Common myeloid progenitor, CD34-positive (primary cell): ENCODE data around the gene CFLAR.

ENCODE experiments used
- CTCF ChIA-PET: fragments of 350-600 bp; sonication (Branson Sonifier 250); formaldehyde crosslinking; loops from one replicate; lab custom pipeline; 2021; ENCODE audit warnings: antibody characterized with exemption; lab: Charles Lee
- POLR2A ChIA-PET: fragments of 350-600 bp; sonication (Branson Sonifier 250); formaldehyde crosslinking; loops from one replicate; lab custom pipeline; 2021; ENCODE audit warnings: antibody characterized with exemption; lab: Charles Lee
- DNase-seq, 3 donors: peaks; one replicate each; pipeline versions ENCODE4 v3.0.0 to v3.0.0-alpha.2; 2013
- H3K27ac ChIP-seq, 2 experiments: 1 replicate in 1 of 2; 2 replicates in 1 of 2; pipeline ENCODE4 v1.7.0; 2013; ENCODE audit warnings: inconsistent platforms in 2 of 2, low read length in 2 of 2, mild to moderate bottlenecking in 2 of 2, low read depth in 1 of 2, moderate library complexity in 1 of 2; ENCODE audit not compliant: severe bottlenecking in 2 of 2, insufficient read depth in 1 of 2, poor library complexity in 1 of 2
- H3K27me3 ChIP-seq, 5 experiments: replicated peaks in 2 of 5; 1 replicate in 3 of 5; 2 replicates in 2 of 5; pipeline versions ENCODE4 v1.6.1 to v1.7.0; 2013; ENCODE audit warnings: low read length in 4 of 5, mild to moderate bottlenecking in 2 of 5, moderate library complexity in 2 of 5, inconsistent platforms in 1 of 5; ENCODE audit not compliant: insufficient read depth in 5 of 5, control insufficient read depth in 4 of 5
- H3K36me3 ChIP-seq, 4 experiments: 1 replicate in 2 of 4; 2 replicates in 2 of 4; pipeline versions ENCODE4 v1.6.1 to v1.7.0; 2013; ENCODE audit warnings: low read length in 3 of 4, control low read depth in 1 of 4, mild to moderate bottlenecking in 1 of 4; ENCODE audit not compliant: control insufficient read depth in 4 of 4, insufficient read depth in 4 of 4
- H3K4me1 ChIP-seq, 4 experiments: 1 replicate in 3 of 4; 2 replicates in 1 of 4; pipeline versions ENCODE4 v1.6.1 to v1.7.1; 2013; ENCODE audit warnings: low read length in 3 of 4, mild to moderate bottlenecking in 3 of 4, control low read depth in 1 of 4, inconsistent platforms in 1 of 4, moderate library complexity in 1 of 4; ENCODE audit not compliant: control insufficient read depth in 4 of 4, insufficient read depth in 4 of 4; ENCODE audit errors: control extremely low read depth in 1 of 4
- H3K4me3 ChIP-seq, 7 experiments: 1 replicate in 4 of 7; 2 replicates in 3 of 7; pipeline versions ENCODE4 v1.5.1 to v1.7.0; 2013; ENCODE audit warnings: mild to moderate bottlenecking in 7 of 7, low read length in 6 of 7, moderate library complexity in 6 of 7, inconsistent platforms in 2 of 7, low read depth in 2 of 7, control low read depth in 1 of 7; ENCODE audit not compliant: insufficient read depth in 4 of 7, control insufficient read depth in 1 of 7; ENCODE audit errors: extremely low read depth in 1 of 7
- H3K9me3 ChIP-seq, 5 experiments: 1 replicate in 4 of 5; 2 replicates in 1 of 5; pipeline versions ENCODE4 v1.6.1 to v1.7.1; 2013; ENCODE audit warnings: low read length in 4 of 5, mild to moderate bottlenecking in 2 of 5, inconsistent platforms in 1 of 5, low read depth in 1 of 5, moderate library complexity in 1 of 5; ENCODE audit not compliant: control insufficient read depth in 4 of 5, insufficient read depth in 2 of 5; ENCODE audit errors: control extremely low read depth in 1 of 5
- WGBS: methylation state at CpG from one replicate; pipeline ENCODE4 v1.1.5; 2013; ENCODE audit not compliant: insufficient coverage; 5-methylcytosine and 5-hydroxymethylcytosine counted together

Gene CFLAR

DNA sequence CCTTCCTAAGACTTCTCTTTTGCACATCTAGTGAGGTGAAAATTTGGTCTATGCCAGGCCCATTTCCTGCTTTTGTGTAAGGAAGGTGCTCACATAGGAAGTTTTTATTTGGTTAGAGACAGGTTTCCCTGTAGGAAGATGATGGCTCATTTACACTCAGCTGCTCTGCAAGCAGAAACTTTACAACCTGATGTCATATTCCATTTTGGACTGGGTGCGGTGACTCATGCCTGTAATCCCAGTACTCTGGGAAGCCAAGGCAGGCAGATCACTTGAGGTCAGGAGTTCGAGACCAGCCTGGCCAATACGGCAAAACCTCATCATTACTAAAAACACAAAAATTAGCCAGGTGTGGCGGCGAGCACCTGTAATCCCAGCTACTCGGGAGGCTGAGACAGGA lies 102.8 kb downstream of the CFLAR start:
- DNase-seq = no peak
- no peak overlapping the region for H3K27ac ChIP-seq
- POLR2A ChIA-PET = no interaction called here

GRCh38 chr2:201219328-201220096 lies 103.5 kb downstream of the CFLAR start:
- Histone ChIP-seq H3K36me3 (peaks cover 15 to 42% (median 25%) of the 10 kb centered on the region in 4 experiments), H3K27ac (peak overlapping the region in 1 of 2 experiments; percentile 56), H3K4me1 (peaks cover 13 to 42% (median 36%) of the 10 kb centered on the region in 4 experiments), H3K4me3 (peak overlapping the region in 4 of 7 experiments; percentile 4 to 39 (median 20)), H3K9me3 (no peaks in the 10 kb centered on the region), H3K27me3 (no peaks in the 10 kb centered on the region)
- ChIA-PET CTCF (interaction anchor here (1.2 to 7.1 kb wide), 8 partner anchors 9 to 36 kb away, joined by 3 to 65 read pairs (median 6); partner anchors contain the start of gene CASP10), POLR2A (interaction anchor here (0.7 kb wide), 1 partner anchor 13 kb away, joined by 3 read pairs; no protein-coding TSS in a partner anchor)
- 94% methylated on average over 2 of the region's 5 CpGs for WGBS
- no peak for DNase-seq

More for the DNA sequence above, 102.8 kb downstream of the CFLAR start:
- CTCF ChIA-PET = interaction anchor here (1.4 to 7.1 kb wide), 6 partner anchors 8 to 36 kb away, joined by 5 to 65 read pairs (median 13); partner anchors contain the start of gene CASP10
- H3K36me3 ChIP-seq = peaks cover 15 to 42% (median 25%) of the 10 kb centered on the region in 4 experiments
- H3K9me3 ChIP-seq = no peaks in the 10 kb centered on the region
- H3K4me3 ChIP-seq = no peak overlapping the region
- H3K27me3 ChIP-seq = no peaks in the 10 kb centered on the region
- H3K4me1 ChIP-seq = peaks cover 13 to 41% (median 36%) of the 10 kb centered on the region in 4 experiments
- WGBS = 100% methylated on average over 3 of the region's 6 CpGs

DNA sequence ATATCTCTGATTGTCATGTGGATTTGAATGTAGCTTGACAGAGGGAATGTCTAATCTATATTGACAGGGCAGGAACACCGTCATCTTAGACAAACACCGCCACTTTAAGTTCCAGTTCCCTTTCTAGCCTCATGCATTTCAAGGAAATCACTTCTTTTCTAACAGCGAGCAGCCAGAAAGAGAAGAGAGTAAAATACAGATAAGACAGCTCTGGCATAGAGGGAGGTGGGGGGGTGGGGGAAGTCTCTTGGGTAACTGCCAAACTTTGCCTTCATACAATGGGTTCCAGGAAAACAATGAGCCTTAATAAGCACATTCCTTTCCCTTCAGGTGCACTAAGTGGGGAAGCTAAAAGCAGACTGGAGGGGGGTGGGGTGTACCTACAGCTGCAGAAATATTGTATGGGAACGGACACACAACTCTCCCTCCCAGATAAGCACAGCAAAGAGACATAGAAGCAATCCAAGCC lies 104.2 kb downstream of the CFLAR start:
- POLR2A ChIA-PET = interaction anchor here (0.7 kb wide), 1 partner anchor 12 kb away, joined by 3 read pairs; no protein-coding TSS in a partner anchor
- CTCF ChIA-PET = interaction anchor here (1.1 to 7.1 kb wide), 9 partner anchors 9 to 37 kb away, joined by 3 to 65 read pairs (median 7); partner anchors contain the start of gene CASP10
- WGBS = no CpG with 5 or more reads among the region's 4 CpGs
- H3K9me3 ChIP-seq = no peaks in the 10 kb centered on the region
- peaks cover 13 to 42% (median 36%) of the 10 kb centered on the region in 4 experiments for H3K4me1 ChIP-seq
- peak overlapping the region in 1 of 2 experiments; percentile 56 for H3K27ac ChIP-seq
- peak in 2 of 3 donors; percentile 62 to 74 for DNase-seq
- H3K4me3 ChIP-seq = peak overlapping the region in 3 of 7 experiments; percentile 5 to 39 (median 35)
- no peaks in the 10 kb centered on the region for H3K27me3 ChIP-seq
- H3K36me3 ChIP-seq = peaks cover 15 to 42% (median 25%) of the 10 kb centered on the region in 4 experiments

GRCh38 chr2:201223089-201224073 lies 107.4 kb downstream of the CFLAR start:
- Histone ChIP-seq H3K27ac (peak overlapping the region; percentile 8 to 25), H3K4me3 (peak overlapping the region in 3 of 7 experiments; percentile 21 to 51 (median 26)), H3K27me3 (no peaks in the 10 kb centered on the region), H3K9me3 (no peaks in the 10 kb centered on the region), H3K4me1 (peaks cover 15 to 42% (median 36%) of the 10 kb centered on the region in 4 experiments), H3K36me3 (peaks cover 4 to 12% (median 9%) of the 10 kb centered on the region in 4 experiments)
- peak in 1 of 3 donors; percentile 33 for DNase-seq
- ChIA-PET POLR2A (no interaction called here), CTCF (interaction anchor here (1.0 to 7.1 kb wide), 8 partner anchors 10 to 260 kb away, joined by 3 to 65 read pairs (median 6); partner anchors contain the start of genes CASP10 and ORC2)
- WGBS = 8% methylated on average over 2 of the region's 8 CpGs
